Measurements from ENCODE around the gene LSM8. TPM values are rescaled to one million over a fixed set of nuclear protein-coding genes. Genes with fewer than 3 reads are reported as not detected.

Gene LSM8
- total and polyA plus RNA-seq, 2 experiments from 2014 or later = 95.4 to 100 TPM

DNA sequence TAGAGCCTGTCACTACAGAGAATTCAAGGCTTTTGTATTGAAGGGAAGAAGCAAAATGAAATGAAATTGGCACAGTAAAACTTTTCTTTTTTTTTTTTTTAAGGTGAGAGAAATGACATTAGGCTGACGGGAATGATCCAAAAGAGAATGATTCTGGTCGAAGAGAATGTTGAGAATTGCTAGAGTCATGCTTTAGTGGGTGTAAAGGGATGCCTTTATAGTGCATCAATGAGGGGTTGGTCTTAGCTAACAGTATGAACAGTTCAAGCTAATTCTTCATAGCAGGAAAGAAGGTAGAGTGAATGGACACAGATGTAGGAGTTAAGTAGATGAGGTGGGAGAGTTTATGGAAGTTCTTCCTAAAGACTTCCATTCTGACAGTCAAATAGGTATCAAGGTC is 32.3 kb upstream of the LSM8 start:
- Histone ChIP-seq H3K27ac (ENCODE audit: low read depth) (no peak overlapping the region), H2AFZ (no peak overlapping the region), H3K9me2 (ENCODE audit: insufficient read depth) (no peaks in the 10 kb centered on the region), H3K27me3 (ENCODE audit: insufficient read depth) (no peaks in the 10 kb centered on the region), H3K4me3 (no peak overlapping the region; the same call in 1 of the 2 replicates), H3F3A (replicated peaks; ENCODE audit: low read depth) (no peaks in the 10 kb centered on the region), H4K20me1 (replicated peaks; ENCODE audit: insufficient read depth) (no peaks in the 10 kb centered on the region), H3K4me2 (peak overlapping the region; percentile 31; the same call in 1 of the 2 replicates), H3K4me1 (ENCODE audit: insufficient read depth) (peaks cover 19% of the 10 kb centered on the region), H3K36me3 (ENCODE audit: insufficient read depth) (no peaks in the 10 kb centered on the region), H3K79me2 (replicated peaks; ENCODE audit: insufficient read depth) (no peaks in the 10 kb centered on the region)
- no peaks in the 10 kb centered on the region for H3K27me3 Mint-ChIP-seq (ENCODE audit: insufficient read depth, low read depth, poor library complexity)
- DNase-seq (ENCODE audit: low spot score) (no peak), ATAC-seq (peak; percentile 20; the same call in 2 of the 3 replicates)
- no peak for TF ChIP-seq ZNF114 (CRISPR knock-in tag; IDR thresholded peaks at IDR 0.05)
- TF ChIP-seq EZH2 (IDR thresholded peaks at IDR 0.05; ENCODE audit: low read depth, unreplicated experiment) = no peak
- no peak overlapping the region; the same call in 2 of the 3 replicates for H3K4me3 Mint-ChIP-seq
- no peaks in the 10 kb centered on the region for H3K36me3 Mint-ChIP-seq (ENCODE audit: low read depth)
- H3K9me3 Mint-ChIP-seq = peaks cover 1% of the 10 kb centered on the region; the same call in 1 of the 3 replicates
- peak overlapping the region; percentile 2; the same call in 1 of the 2 replicates for H3K27ac Mint-ChIP-seq
- H3K4me1 Mint-ChIP-seq = peaks cover 30% of the 10 kb centered on the region

DNA sequence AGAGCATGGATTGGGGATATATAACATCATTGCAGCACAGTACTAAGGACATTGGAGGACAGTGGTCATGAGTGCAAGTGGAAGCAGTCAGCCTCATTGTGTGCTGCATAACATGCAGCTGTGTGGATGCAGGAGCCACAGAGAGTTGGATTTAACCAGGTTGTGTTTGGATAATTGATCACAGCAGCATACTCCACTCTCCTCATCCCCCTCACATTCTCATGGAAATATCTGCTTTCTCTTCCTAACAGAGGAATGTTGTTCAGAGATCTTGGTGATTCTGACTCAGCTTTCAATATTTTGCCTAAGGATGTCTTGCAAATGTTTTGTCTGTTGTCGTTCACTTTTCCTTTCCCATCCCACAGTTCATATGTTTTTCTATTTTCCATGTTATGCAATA is 31.8 kb upstream of the LSM8 start:
- no peaks in the 10 kb centered on the region for H3K27me3 ChIP-seq (ENCODE audit: insufficient read depth)
- Mint-ChIP-seq H3K4me3 (peak overlapping the region; percentile 22; the same call in 1 of the 3 replicates), H3K36me3 (ENCODE audit: low read depth) (0 out of 3 replicates have a peak, but pooled peaks cover 2% of the 10 kb centered on the region), H3K27me3 (ENCODE audit: insufficient read depth, low read depth, poor library complexity) (no peaks in the 10 kb centered on the region), H3K9me3 (peaks cover 6% of the 10 kb centered on the region; the same call in 2 of the 3 replicates), H3K4me1 (peaks cover 30% of the 10 kb centered on the region), H3K27ac (peak overlapping the region; percentile 85; the same call in 1 of the 2 replicates)
- TF ChIP-seq EZH2phosphoT487 (IDR thresholded peaks at IDR 0.05; ENCODE audit: unreplicated experiment) = no peak
- TF ChIP-seq, protein P1, sequence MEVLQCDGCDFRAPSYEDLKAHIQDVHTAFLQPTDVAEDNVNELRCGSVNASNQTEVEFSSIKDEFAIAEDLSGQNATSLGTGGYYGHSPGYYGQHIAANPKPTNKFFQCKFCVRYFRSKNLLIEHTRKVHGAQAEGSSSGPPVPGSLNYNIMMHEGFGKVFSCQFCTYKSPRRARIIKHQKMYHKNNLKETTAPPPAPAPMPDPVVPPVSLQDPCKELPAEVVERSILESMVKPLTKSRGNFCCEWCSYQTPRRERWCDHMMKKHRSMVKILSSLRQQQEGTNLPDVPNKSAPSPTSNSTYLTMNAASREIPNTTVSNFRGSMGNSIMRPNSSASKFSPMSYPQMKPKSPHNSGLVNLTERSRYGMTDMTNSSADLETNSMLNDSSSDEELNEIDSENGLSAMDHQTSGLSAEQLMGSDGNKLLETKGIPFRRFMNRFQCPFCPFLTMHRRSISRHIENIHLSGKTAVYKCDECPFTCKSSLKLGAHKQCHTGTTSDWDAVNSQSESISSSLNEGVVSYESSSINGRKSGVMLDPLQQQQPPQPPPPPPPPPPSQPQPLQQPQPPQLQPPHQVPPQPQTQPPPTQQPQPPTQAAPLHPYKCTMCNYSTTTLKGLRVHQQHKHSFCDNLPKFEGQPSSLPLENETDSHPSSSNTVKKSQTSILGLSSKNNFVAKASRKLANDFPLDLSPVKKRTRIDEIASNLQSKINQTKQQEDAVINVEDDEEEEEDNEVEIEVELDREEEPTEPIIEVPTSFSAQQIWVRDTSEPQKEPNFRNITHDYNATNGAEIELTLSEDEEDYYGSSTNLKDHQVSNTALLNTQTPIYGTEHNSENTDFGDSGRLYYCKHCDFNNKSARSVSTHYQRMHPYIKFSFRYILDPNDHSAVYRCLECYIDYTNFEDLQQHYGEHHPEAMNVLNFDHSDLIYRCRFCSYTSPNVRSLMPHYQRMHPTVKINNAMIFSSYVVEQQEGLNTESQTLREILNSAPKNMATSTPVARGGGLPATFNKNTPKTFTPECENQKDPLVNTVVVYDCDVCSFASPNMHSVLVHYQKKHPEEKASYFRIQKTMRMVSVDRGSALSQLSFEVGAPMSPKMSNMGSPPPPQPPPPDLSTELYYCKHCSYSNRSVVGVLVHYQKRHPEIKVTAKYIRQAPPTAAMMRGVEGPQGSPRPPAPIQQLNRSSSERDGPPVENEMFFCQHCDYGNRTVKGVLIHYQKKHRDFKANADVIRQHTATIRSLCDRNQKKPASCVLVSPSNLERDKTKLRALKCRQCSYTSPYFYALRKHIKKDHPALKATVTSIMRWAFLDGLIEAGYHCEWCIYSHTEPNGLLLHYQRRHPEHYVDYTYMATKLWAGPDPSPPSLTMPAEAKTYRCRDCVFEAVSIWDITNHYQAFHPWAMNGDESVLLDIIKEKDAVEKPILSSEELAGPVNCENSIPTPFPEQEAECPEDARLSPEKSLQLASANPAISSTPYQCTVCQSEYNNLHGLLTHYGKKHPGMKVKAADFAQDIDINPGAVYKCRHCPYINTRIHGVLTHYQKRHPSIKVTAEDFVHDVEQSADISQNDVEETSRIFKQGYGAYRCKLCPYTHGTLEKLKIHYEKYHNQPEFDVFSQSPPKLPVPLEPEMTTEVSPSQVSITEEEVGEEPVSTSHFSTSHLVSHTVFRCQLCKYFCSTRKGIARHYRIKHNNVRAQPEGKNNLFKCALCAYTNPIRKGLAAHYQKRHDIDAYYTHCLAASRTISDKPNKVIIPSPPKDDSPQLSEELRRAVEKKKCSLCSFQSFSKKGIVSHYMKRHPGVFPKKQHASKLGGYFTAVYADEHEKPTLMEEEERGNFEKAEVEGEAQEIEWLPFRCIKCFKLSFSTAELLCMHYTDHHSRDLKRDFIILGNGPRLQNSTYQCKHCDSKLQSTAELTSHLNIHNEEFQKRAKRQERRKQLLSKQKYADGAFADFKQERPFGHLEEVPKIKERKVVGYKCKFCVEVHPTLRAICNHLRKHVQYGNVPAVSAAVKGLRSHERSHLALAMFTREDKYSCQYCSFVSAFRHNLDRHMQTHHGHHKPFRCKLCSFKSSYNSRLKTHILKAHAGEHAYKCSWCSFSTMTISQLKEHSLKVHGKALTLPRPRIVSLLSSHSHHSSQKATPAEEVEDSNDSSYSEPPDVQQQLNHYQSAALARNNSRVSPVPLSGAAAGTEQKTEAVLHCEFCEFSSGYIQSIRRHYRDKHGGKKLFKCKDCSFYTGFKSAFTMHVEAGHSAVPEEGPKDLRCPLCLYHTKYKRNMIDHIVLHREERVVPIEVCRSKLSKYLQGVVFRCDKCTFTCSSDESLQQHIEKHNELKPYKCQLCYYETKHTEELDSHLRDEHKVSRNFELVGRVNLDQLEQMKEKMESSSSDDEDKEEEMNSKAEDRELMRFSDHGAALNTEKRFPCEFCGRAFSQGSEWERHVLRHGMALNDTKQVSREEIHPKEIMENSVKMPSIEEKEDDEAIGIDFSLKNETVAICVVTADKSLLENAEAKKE (CRISPR knock-in tag; IDR thresholded peaks at IDR 0.05) = peak; percentile 54
- TF ChIP-seq STAT1 (IDR thresholded peaks at IDR 0.05; ENCODE audit: unreplicated experiment) = no peak
- TF ChIP-seq JUNB (IDR thresholded peaks at IDR 0.05; ENCODE audit: unreplicated experiment) = no peak
- TF ChIP-seq POLR2AphosphoS5 (IDR thresholded peaks at IDR 0.05; ENCODE audit: low read depth) = no peak
- no peak for TF ChIP-seq NANOG (IDR thresholded peaks at IDR 0.05; ENCODE audit: borderline replicate concordance)
- DNase-seq (ENCODE audit: low spot score) = peak; percentile 44
- no peaks in the 10 kb centered on the region for H3K79me2 ChIP-seq (replicated peaks; ENCODE audit: insufficient read depth)
- H3K36me3 ChIP-seq (ENCODE audit: insufficient read depth) = no peaks in the 10 kb centered on the region
- H3K9me2 ChIP-seq (ENCODE audit: insufficient read depth) = no peaks in the 10 kb centered on the region
- no peak overlapping the region; the same call in 1 of the 2 replicates for H3K4me3 ChIP-seq
- H4K20me1 ChIP-seq (replicated peaks; ENCODE audit: insufficient read depth) = no peaks in the 10 kb centered on the region
- peak; percentile 95 for ATAC-seq
- H2AFZ ChIP-seq = no peak overlapping the region
- H3F3A ChIP-seq (replicated peaks; ENCODE audit: low read depth) = no peaks in the 10 kb centered on the region
- peak overlapping the region; percentile 31; the same call in 1 of the 2 replicates for H3K4me2 ChIP-seq
- peak overlapping the region; percentile 29; the same call in 1 of the 2 replicates for H3K27ac ChIP-seq (ENCODE audit: low read depth)
- peaks cover 19% of the 10 kb centered on the region for H3K4me1 ChIP-seq (ENCODE audit: insufficient read depth)
